GM11168 (cell line): Measurements from ENCODE around the gene TNFRSF13B.
"Not testable (repeated sequence)": the region's sequence is repeated elsewhere in the genome, so short reads cannot be mapped to it uniquely, and the experiment has no call there.

Experiments used
- in situ Hi-C: fragments of 300-500 bp; cut with MboI; formaldehyde crosslinking; loops from one replicate; pipeline ENCODE4 v1.12.0; 2022; ENCODE audit warnings: low sequenced_read_pairs; ENCODE audit not compliant: unreplicated experiment

The TNFRSF13B gene

DNA sequence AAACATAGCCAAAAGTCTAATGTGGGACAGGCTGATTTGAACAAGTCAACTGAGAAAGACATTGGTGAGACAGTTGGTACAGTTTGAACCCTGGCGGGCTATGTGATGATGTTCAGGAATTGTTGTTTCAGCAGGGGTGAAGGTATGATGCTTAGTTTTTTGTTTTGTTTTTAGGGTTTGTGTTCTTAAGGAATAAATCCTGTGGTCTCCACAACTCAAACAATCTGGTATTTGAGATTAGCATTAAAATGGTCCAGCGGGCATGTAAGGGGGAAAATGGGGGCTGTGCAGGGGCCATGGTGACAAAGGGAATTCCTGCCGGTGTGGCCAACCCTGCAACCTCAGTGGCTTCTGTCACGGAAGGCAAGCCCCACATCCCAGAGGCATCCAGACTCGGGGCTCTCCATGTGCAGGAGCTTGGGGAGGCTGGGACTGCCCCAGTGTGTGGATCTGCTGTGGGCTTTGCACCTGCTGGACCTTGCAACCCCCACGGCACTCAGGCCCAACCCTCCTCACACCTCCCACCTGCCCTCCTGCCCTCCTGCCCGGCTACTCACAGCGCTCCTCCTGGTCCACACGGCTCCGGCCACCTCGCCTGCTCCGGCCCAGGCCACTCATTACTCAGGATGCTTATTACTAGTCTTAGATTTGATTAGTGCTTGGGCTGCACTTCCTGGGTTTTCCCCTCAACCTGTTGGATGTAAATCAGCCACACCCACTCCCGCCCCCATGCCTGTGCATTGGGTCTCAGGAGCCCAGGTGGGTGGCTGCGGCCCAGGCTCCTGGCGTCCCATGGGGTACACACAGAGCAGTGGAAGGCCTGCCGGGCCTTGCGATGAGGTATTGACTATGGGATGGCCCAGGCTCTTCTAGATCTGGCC is at the start of gene TNFRSF13B:
TSS of gene TNFRSF13B (minus strand) at position 661 of the 881 bp plus-strand sequence. CDS start at position 618, 43 bp downstream.
- in situ Hi-C loops, result no loop called here

- in situ Hi-C loops, result no loop called here
Observed at GRCh38 chr17:17021194-17021863, 49.4 kb upstream of the TNFRSF13B start.

- in situ Hi-C loops, result no loop called here
Observed at GRCh38 chr17:17020821-17021193, 48.9 kb upstream of the TNFRSF13B start.

DNA sequence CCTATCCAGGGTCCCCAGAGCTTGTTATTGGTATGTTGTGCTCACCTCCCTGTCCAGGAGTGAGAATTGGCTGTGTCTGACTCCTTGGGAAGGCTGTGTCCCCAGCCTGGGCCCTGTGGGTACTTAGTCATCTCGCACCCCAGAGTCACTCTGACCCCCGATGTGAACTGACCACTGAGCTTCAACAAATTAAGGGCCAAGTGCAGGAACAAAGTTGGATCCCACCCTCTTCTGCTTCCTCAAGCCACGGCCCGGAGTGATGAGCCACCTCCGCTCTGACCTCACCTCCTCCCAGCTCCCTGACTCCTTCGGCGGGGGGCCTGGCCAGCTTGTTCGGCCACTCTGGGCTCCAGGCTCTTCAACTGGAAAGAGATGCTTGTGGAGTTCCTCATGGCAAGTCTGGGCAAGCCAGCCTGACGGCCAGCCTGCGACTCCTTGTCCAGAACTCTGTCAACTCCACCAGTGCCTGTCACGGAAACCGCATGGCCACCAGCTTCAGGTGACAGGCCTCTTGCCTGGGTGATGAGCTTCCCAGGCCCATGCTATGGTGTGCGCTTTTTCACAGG is 48.1 kb upstream of the TNFRSF13B start:
- in situ Hi-C loops, result no loop called here

GRCh38 chr17:17019430-17019762 is 47.5 kb upstream of the TNFRSF13B start:
- in situ Hi-C loops, result no loop called here

DNA sequence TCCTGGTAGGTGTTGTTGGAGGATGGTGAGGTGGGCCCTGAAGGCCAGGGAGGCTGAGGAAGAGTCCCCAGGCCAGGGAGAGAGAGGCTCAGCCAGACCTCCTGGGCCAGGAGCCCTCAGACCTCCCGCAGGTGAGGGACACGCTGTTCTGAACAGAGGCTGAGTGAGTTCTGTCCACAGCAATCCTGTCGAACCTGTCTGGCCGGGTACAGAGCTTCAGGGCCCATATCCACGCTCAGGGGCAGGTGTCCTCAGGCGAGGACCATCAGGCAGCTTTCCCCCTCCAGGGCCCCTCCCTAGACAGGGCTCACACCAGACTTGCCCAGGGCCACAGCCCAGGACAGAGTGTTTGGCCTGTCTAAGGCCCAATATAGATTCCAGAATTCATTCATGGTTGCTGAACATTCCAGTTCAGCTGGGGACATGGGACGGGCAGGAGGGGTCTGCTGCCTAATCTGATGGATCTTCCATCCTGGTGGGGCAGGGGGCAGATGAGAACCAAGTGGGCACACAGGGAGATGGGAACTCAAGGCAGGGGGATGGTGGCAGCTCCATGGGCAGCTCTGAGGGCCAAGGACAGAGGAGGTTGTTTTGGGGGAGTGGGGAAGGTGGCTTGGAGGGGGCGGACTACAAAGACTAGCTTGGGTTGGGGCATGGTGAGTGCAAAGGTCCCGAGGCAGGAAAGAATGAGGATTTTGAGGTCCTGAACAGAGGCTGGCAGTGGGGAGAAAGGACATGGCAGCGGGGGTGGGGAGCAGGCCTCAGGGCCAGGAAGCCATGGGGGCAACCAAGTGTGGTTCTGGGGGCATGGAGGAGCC is 46.9 kb upstream of the TNFRSF13B start:
- in situ Hi-C loops, result no loop called here

- in situ Hi-C loops, result no loop called here
Observed at GRCh38 chr17:17018021-17018441, 46.1 kb upstream of the TNFRSF13B start.

GRCh38 chr17:17017343-17018014 is 45.6 kb upstream of the TNFRSF13B start:
- in situ Hi-C loops, result no loop called here

DNA sequence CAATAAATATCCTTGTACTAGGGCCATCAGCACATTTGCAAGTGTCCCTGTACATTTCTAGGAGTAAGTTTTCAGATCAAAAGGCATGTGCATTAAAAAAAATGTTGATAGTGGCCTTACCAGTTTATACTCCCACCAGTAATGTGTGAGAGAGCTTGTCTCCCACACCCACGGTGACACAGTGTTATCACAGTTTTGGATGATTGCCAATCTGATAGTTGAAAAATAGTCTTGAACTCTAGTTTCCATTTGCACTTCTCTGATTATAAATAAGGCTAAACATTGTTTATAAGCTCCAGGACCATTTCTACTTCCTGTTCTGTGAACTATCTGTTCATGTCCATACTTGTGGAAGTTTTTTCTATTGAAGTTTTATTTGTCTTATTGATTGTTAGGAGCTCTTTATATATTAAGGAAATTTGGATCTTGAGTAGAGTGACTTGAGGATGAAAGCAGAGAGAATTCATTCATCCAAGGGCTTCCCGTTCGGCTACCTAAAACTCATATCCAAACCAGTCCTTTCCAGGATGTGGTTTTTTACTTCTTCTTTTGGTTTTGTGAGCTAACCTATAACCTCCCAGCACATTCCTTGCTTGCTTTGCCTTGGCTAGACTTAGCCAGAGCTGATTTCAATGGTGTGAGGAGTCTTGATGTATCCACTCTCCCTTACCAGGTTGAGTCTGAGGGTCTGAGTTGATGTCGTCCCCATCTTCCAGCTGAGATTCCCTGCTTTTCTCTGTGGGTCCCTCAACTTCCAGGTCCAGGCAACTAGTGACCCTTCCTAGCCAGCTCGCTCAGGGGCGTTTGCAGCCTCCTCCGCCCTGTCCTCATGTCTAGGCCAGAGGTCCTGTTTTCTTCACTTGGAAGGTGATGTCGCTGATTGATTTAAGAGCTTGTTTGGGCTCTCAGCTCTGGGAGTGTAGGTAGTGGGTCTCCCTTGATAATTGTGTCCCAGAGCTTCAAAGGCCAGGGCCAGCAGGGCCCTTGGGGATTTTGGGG is 44.6 kb upstream of the TNFRSF13B start:
- in situ Hi-C loops, result not testable (repeated sequence)

DNA sequence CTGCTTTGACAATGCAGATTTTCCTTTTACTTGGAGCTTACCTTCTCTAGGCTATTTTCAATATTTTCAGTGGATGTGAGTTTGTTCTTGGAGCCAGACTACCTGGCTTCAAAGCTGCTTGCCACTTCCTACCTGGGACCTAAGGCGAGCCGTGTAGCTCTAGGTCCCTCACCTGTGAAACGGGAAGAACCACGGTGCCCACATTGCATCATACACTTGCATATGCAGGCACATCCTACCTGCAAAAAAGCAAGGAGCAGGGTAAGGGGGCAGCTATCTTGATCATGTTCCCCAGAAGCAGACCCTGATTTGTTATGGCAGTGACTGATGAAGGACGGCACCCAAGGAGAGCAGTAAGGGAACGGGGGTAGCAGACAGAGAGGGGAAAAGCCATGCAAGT is 43.3 kb upstream of the TNFRSF13B start:
- in situ Hi-C loops, result no loop called here

DNA sequence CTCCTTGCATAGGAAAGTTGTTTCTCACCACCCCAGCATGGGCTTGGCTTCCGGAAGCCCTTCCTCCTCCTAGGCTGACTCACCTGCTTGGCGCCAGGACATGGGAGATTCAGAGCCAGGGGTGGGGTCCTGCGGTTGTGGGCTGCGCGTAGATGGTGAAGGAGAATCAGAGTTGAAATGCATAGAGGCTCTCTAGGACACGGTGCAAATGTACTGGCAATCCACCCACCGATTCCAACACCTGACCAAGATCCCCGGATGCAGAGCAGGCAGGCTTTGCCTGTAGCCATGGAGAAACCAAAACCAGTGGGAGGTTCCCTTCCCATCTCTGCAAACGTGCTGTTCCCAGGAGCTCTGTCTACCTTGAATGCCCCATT is 42.8 kb upstream of the TNFRSF13B start:
- in situ Hi-C loops, result not testable (repeated sequence)

DNA sequence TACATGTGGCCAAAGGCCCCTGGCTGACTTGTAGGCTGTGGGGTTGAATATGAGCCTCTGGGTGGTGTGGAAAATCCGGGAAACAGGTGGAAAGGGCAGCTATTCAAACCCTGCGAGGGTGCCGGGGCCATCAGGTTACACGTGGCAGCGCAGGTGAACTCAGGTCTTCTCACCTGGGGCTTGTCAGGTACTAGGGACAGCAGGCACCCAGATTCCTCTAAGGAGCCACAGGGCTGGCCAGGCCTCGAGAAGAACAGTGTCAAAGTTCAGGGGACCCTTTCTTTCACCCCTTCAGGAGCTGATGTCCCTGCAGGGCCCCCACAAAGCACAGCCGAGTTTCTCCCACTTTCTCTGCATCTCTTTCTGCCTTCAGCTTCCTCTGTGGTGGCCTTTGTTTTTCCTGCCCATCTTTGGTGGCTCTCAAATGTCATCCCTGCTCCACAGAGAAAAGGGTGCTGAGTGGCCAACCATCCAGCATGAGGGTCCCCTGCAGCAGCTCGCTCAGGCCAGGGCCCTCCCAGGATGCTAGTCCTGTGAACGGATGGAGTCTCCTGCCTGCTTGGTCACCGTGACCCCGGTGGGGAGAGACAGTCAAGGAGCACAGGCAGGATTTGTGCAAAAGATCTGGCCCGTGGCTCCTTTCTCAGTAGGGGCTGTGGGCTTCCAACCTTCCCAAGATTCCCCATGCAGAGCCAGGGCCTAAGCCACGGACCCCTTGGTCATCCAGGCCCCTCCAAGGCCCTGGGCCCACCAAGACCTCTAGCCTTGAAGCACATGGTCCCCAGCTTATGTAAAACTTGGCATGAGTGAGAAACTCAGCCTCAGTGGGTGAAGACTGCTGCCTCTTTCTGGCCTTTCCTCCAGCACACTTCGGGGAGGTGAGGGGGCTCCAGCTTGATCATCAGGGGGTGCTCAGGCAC is 42.2 kb upstream of the TNFRSF13B start:
- in situ Hi-C loops, result not testable (repeated sequence)

DNA sequence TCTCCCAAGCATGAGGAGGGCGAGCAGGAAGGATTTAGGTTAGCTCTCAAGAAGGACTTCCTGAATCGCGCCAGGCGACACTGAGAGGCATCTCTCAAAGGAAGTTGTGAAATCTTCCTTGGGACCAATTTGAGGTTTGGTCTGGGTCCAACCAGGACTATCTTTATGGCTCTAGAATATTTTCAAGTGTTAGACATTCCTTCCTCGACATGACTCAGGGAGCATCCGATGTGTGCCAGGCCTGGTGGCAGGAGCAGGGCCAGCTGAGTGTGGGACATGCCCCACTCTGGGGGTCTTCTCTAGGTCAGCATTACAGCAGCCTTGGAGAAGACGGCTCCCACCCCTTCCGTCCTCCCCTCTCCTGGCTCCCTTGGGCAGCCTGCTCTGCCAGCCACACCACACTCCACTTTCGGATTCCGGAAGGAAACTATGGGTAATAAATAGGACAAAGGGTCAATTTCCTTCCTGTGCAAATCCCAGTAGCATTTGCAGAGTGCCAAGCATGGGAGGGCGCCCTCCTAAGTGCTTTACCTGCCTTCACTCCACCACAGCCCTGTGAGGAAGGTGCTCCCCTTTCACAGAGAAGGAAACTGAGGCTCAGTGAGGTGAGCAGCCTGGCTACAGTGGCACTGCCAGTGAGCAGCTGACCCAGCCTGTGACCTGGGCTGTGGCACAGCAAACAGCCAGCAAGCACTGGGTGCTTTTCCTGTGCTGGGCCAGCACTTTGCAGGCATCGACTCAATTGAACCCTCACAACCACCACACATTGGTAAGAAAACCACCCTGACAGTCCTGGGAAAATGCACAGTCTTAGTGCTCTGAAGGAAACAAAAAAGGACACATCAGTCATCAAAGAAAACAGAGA is 39.4 kb upstream of the TNFRSF13B start:
- in situ Hi-C loops, result not testable (repeated sequence)

GRCh38 chr17:17010545-17011034 is 38.7 kb upstream of the TNFRSF13B start:
- in situ Hi-C loops, result not testable (repeated sequence)

DNA sequence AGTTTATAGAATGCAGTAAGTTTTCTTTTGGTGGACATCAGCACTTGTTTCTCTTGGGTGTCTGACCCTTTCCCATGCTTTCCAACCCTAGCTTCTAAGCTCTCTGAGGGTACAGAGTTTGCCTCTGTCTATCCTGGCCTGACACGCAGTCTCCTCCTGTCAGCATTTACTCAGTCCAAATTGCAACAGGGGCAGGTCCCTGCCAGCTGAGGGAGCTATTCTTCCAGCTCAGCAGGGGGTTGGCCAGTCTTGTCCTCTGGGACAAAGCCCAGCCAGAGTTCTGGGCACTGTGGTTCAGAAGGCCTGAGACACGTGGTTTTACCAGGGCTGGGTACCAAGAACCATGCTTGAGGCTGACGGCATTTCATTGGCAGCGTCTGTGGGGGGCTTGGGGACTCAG is 38.1 kb upstream of the TNFRSF13B start:
- in situ Hi-C loops, result not testable (repeated sequence)

DNA sequence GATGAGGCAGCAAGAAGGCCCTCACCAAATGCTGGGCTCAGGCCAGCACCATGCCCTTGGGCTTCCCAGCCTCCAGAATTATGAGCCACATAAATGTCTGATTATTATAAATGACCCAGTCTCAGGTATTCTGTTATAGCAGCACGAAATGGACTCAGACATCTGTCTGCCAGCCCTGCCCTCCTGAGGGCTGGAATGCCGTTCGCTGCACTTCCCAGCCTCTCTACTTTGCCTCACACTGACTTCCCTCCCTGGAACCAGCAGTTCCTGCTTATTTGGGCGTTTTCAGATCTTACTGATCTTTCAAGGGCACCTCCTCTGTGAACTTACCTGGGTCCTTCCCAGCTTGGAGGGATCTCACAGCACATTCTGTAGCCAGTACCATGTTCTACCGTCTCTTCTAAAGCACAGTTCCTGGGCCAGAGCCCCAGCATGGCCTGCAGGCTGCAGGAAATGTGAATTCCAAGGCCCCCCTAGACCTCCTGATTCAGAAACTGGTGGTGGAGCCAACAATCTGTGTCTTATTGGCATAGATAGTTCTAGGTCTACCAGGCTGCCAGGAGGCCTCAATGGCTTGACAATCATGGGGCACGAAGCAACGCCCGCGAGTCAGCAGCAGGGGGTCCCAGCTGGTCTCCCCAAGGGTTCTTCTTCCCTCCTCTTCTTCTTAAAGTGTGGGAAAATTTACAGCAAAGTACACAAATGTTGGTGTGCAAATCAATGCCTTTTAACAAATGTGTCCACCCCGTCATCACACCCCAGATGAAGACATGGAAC is 36.9 kb upstream of the TNFRSF13B start:
- in situ Hi-C loops, result not testable (repeated sequence)
